HCT116 (cell line): Measurements from ENCODE around the gene ARHGAP21. TPM values are rescaled to one million over a fixed set of nuclear protein-coding genes. Genes with fewer than 3 reads are reported as not detected.

Experiments used
- ATAC-seq: fragments of 200-7000 bp; cut with Tn5 transposase; 2 replicates; pipeline ENCODE4 v1.9.1; 2020; ENCODE audit warnings: mild to moderate bottlenecking, moderate library complexity
- BruUV-seq: library from RNA; stranded (reverse); fragments of 400-500 nt; replicated peaks from 2 replicates; lab custom pipeline; 2021; lab: Mats Ljungman, UMichigan
- CTCF ChIA-PET: fragments of 300-600 bp; sonication (Branson Sonifier 250); formaldehyde crosslinking; loops from one replicate; lab custom pipeline; 2021; ENCODE audit warnings: antibody characterized with exemption; lab: Charles Lee
- POLR2A ChIA-PET: fragments of 300-600, 350-600 bp; sonication (Branson Sonifier 250); formaldehyde crosslinking; loops from one replicate; lab custom pipeline; 2021; ENCODE audit warnings: antibody characterized with exemption; lab: Charles Lee
- RAD21 ChIA-PET, 2 experiments: fragments of 300-600 bp; sonication (Branson Sonifier 250); formaldehyde crosslinking; loops; one replicate each; lab custom pipeline; 2023; ENCODE audit warnings: low total read pairs in 2 of 2; ENCODE audit not compliant: uncharacterized antibody in 2 of 2, unreplicated experiment in 2 of 2, low non-redundant PET in 1 of 2; lab: Charles Lee
- DNase-seq: peaks from one replicate; pipeline ENCODE4 v3.0.0-alpha.2; 2010; ENCODE audit warnings: low read depth, low spot score
- H2AFZ ChIP-seq: fragments of 200-600 bp; shearing (Covaris generic), sonication (generic); 2 replicates; pipeline ENCODE4 v1.6.1; 2017; ENCODE audit warnings: low read depth, mixed run types, mixed read lengths, antibody characterized with exemption, low read length; ENCODE audit not compliant: poor library complexity, severe bottlenecking
- H3K27ac ChIP-seq: 2 replicates; pipeline ENCODE4 v1.5.1; 2012; ENCODE audit warnings: low read depth, low read length
- H3K27me3 ChIP-seq: fragments of 200-600 bp; sonication (generic); 2 replicates; pipeline ENCODE4 v1.6.1; 2016; ENCODE audit warnings: mixed run types, low read length, mixed read lengths; ENCODE audit not compliant: insufficient read depth
- H3K36me3 ChIP-seq, 2 experiments: fragments of 200-500 bp in 1 of 2; fragments of 200-600 bp in 1 of 2; sonication (Bioruptor generic) in 1 of 2; sonication (generic) in 1 of 2; 2 replicates each; pipeline versions ENCODE4 v1.5.1 to v1.6.1; 2014 to 2016; ENCODE audit warnings: low read length in 2 of 2, inconsistent platforms in 1 of 2, mixed read lengths in 1 of 2, mixed run types in 1 of 2; ENCODE audit not compliant: insufficient read depth in 2 of 2, control insufficient read depth in 1 of 2
- H3K4me1 ChIP-seq, 2 experiments: fragments of 200-600 bp in 1 of 2; sonication (generic) in 1 of 2; 2 replicates each; pipeline versions ENCODE4 v1.5.1 to v1.6.1; 2012 to 2017; ENCODE audit warnings: low read length in 2 of 2, inconsistent platforms in 1 of 2, mild to moderate bottlenecking in 1 of 2, mixed read lengths in 1 of 2, mixed run types in 1 of 2, moderate library complexity in 1 of 2; ENCODE audit not compliant: insufficient read depth in 2 of 2, control insufficient read depth in 1 of 2
- H3K4me2 ChIP-seq: fragments of 200-600 bp; sonication (generic); 2 replicates; pipeline ENCODE4 v1.6.1; 2017; ENCODE audit warnings: mixed run types, low read length, mixed read lengths
- H3K4me3 ChIP-seq, 2 experiments: fragments of 200-600 bp in 1 of 2; sonication (generic) in 1 of 2; replicated peaks in 1 of 2; 2 replicates each; pipeline ENCODE4 v1.5.1; 2011 to 2016; ENCODE audit warnings: low read length in 2 of 2, control low read depth in 1 of 2, low read depth in 1 of 2, mild to moderate bottlenecking in 1 of 2, mixed read lengths in 1 of 2, mixed run types in 1 of 2
- H3K79me2 ChIP-seq: fragments of 200-600 bp; sonication (generic); 2 replicates; pipeline ENCODE4 v1.6.1; 2017; ENCODE audit warnings: mild to moderate bottlenecking, mixed run types, low read length, moderate library complexity, mixed read lengths; ENCODE audit not compliant: insufficient read depth
- H3K9ac ChIP-seq: fragments of 200-600 bp; sonication (generic); 2 replicates; pipeline ENCODE4 v1.6.1; 2016; ENCODE audit warnings: low read length, mixed read lengths
- H3K9me2 ChIP-seq: fragments of 200-600 bp; sonication (generic), shearing (Covaris generic); 2 replicates; pipeline ENCODE4 v1.6.1; 2017; ENCODE audit warnings: mixed run types, mild to moderate bottlenecking, moderate library complexity; ENCODE audit not compliant: insufficient read depth
- H3K9me3 ChIP-seq, 2 experiments: fragments of 200-500 bp in 1 of 2; fragments of 200-600 bp in 1 of 2; sonication (Bioruptor generic) in 1 of 2; sonication (generic) in 1 of 2; 2 replicates each; pipeline ENCODE4 v1.6.1; 2014 to 2017; ENCODE audit warnings: low read length in 2 of 2, mixed read lengths in 2 of 2, inconsistent platforms in 1 of 2, low read depth in 1 of 2, mild to moderate bottlenecking in 1 of 2, mixed run types in 1 of 2, moderate library complexity in 1 of 2; ENCODE audit not compliant: control insufficient read depth in 1 of 2, insufficient read depth in 1 of 2
- H4K20me1 ChIP-seq: fragments of 200-600 bp; sonication (generic), shearing (Covaris generic); 2 replicates; pipeline ENCODE4 v1.6.1; 2017; ENCODE audit warnings: mixed run types, mild to moderate bottlenecking, moderate library complexity; ENCODE audit not compliant: insufficient read depth
- CBX3 ChIP-seq: IDR thresholded peaks from 2 replicates; pipeline ENCODE4 v1.6.1; 2012; ENCODE audit warnings: low read depth
- CEBPB ChIP-seq: IDR thresholded peaks from 2 replicates; pipeline ENCODE4 v1.6.1; 2012; ENCODE audit warnings: low read depth
- EGR1 ChIP-seq: IDR thresholded peaks from 2 replicates; pipeline ENCODE4 v1.6.1; 2012; ENCODE audit warnings: low read depth
- ELF1 ChIP-seq: IDR thresholded peaks from 2 replicates; pipeline ENCODE4 v1.6.1; 2012; ENCODE audit warnings: low read depth, borderline replicate concordance
- EZH2 ChIP-seq: fragments of 200-600 bp; sonication (generic); IDR thresholded peaks from 2 replicates; pipeline ENCODE4 v1.6.1; 2017; ENCODE audit warnings: antibody characterized with exemption, mixed run types
- FOSL1 ChIP-seq: IDR thresholded peaks from 2 replicates; pipeline ENCODE4 v1.6.1; 2012; ENCODE audit warnings: low read depth
- POLR2A ChIP-seq: IDR thresholded peaks from 2 replicates; pipeline ENCODE4 v1.7.0; 2011; ENCODE audit warnings: borderline replicate concordance; ENCODE audit not compliant: insufficient read depth, insufficient read length; ENCODE audit errors: extremely low read depth
- POLR2AphosphoS5 ChIP-seq: IDR thresholded peaks from 2 replicates; pipeline ENCODE4 v1.6.1; 2011; ENCODE audit warnings: mild to moderate bottlenecking, low read depth, low read length, moderate library complexity
- RAD21 ChIP-seq: IDR thresholded peaks from 2 replicates; pipeline ENCODE4 v1.6.1; 2012; ENCODE audit warnings: low read depth, mild to moderate bottlenecking
- SIN3A ChIP-seq: IDR thresholded peaks from 2 replicates; pipeline ENCODE4 v1.6.1; 2012; ENCODE audit warnings: low read depth
- SP1 ChIP-seq: IDR thresholded peaks from 2 replicates; pipeline ENCODE4 v1.6.1; 2012; ENCODE audit warnings: low read depth
- YY1 ChIP-seq: IDR thresholded peaks from 2 replicates; pipeline ENCODE4 v1.6.1; 2011; ENCODE audit warnings: low read length, low read depth, moderate library complexity, mild to moderate bottlenecking; ENCODE audit not compliant: insufficient replicate concordance; ENCODE audit errors: extremely low read depth
- ZFX ChIP-seq: fragments of 450-650 bp; IDR thresholded peaks from 2 replicates; pipeline ENCODE4 v1.6.1; 2017
- ZNF274 ChIP-seq: fragments of 200-500 bp; sonication (Bioruptor generic); IDR thresholded peaks from 2 replicates; pipeline ENCODE4 v1.6.1; 2014; ENCODE audit warnings: mild to moderate bottlenecking, low read depth, low read length, inconsistent platforms
- intact Hi-C: fragments of 100-400 bp; cut with micrococcal nuclease; formaldehyde crosslinking; loops from 2 replicates; pipeline ENCODE4 v1.10.0; 2022
- total RNA-seq: library from RNA; stranded (reverse); gene quantifications from one replicate; pipeline ENCODE4 v1.2.1, GENCODE V29; 2021; ENCODE audit not compliant: unreplicated experiment
- TF ChIP-seq, protein P1 (sequence below): IDR thresholded peaks from 2 replicates; pipeline ENCODE4 v1.6.1; 2012; ENCODE audit warnings: low read depth
- TF ChIP-seq, protein P2 (sequence below): IDR thresholded peaks from 2 replicates; pipeline ENCODE4 v1.6.1; 2012
- TF ChIP-seq, protein P3 (sequence below): IDR thresholded peaks from 2 replicates; pipeline ENCODE4 v1.6.1; 2012

Gene ARHGAP21
- total RNA-seq, 1 experiment from 2014 or later: 47.7 TPM

DNA sequence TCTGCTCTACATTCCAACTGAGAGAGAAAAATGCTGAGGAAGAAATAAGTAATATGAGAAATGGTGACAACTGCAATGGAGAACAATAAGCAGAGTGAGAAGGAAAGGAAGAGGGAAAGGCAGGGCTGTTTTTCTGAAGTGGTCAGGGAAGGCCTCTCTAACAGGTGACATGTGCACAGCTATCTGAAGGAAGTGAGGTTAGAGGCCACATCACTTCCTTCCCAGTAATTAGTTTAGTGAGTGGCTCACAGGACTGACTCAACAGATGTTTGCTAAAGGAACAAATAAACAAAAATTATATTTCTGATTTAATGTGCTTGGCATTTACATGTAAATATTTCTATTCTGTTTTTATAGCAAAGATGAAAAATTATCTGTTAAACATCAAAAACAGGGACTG lies 77.9 kb downstream of the ARHGAP21 start:
- Histone ChIP-seq H3K4me2 (no peak overlapping the region), H3K79me2 (no peaks in the 10 kb centered on the region)
- POLR2A ChIA-PET: no interaction called here

DNA sequence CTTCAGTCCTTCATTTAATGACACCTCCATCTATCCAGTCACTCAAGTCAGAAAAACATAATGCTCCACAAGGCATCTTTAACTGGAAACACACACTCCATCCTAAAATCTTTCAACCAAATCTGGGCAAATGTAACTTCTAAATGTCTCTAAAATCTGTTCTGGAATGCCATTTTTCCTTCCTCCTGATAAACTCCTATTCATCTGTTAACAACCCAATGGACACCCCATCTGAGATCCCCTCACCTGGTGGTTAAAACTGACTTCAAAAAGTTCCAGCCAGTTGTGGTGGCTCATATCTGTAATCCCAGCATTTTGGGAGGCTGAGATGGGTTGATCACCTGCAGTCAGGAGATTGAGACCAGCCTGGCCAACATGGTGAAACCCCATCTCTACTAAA lies 78.7 kb downstream of the ARHGAP21 start:
- H3K9me2 ChIP-seq: no peaks in the 10 kb centered on the region
- no peaks in the 10 kb centered on the region for H4K20me1 ChIP-seq
- no peaks in the 10 kb centered on the region for H3K79me2 ChIP-seq
- intact Hi-C loops: no loop called here
- H3K27ac ChIP-seq: no peak overlapping the region
- H3K4me3 ChIP-seq: no peak overlapping the region
- ChIA-PET RAD21 (no interaction called here), CTCF (no interaction called here), POLR2A (no interaction called here)
- H2AFZ ChIP-seq: no peak overlapping the region
- no peak overlapping the region for H3K4me2 ChIP-seq
- H3K4me1 ChIP-seq: peaks cover 16 to 29% of the 10 kb centered on the region in 2 experiments
- H3K36me3 ChIP-seq: no peaks in the 10 kb centered on the region
- H3K27me3 ChIP-seq: no peaks in the 10 kb centered on the region
- DNase-seq (no peak), ATAC-seq (no peak)
- H3K9ac ChIP-seq: no peak overlapping the region
- BruUV-seq: no TSS peak
- no peak for TF ChIP-seq CBX3
- TF ChIP-seq, protein P1, sequence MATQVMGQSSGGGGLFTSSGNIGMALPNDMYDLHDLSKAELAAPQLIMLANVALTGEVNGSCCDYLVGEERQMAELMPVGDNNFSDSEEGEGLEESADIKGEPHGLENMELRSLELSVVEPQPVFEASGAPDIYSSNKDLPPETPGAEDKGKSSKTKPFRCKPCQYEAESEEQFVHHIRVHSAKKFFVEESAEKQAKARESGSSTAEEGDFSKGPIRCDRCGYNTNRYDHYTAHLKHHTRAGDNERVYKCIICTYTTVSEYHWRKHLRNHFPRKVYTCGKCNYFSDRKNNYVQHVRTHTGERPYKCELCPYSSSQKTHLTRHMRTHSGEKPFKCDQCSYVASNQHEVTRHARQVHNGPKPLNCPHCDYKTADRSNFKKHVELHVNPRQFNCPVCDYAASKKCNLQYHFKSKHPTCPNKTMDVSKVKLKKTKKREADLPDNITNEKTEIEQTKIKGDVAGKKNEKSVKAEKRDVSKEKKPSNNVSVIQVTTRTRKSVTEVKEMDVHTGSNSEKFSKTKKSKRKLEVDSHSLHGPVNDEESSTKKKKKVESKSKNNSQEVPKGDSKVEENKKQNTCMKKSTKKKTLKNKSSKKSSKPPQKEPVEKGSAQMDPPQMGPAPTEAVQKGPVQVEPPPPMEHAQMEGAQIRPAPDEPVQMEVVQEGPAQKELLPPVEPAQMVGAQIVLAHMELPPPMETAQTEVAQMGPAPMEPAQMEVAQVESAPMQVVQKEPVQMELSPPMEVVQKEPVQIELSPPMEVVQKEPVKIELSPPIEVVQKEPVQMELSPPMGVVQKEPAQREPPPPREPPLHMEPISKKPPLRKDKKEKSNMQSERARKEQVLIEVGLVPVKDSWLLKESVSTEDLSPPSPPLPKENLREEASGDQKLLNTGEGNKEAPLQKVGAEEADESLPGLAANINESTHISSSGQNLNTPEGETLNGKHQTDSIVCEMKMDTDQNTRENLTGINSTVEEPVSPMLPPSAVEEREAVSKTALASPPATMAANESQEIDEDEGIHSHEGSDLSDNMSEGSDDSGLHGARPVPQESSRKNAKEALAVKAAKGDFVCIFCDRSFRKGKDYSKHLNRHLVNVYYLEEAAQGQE: no peak
- no peak for TF ChIP-seq ZFX
- TF ChIP-seq EZH2: no peak
- no peak for TF ChIP-seq FOSL1
- TF ChIP-seq CEBPB: no peak
- no peak for TF ChIP-seq YY1
- no peak for TF ChIP-seq SIN3A
- TF ChIP-seq RAD21: no peak
- TF ChIP-seq POLR2A: no peak
- TF ChIP-seq ZNF274: no peak
- TF ChIP-seq, protein P2, sequence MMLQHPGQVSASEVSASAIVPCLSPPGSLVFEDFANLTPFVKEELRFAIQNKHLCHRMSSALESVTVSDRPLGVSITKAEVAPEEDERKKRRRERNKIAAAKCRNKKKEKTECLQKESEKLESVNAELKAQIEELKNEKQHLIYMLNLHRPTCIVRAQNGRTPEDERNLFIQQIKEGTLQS: no peak
- TF ChIP-seq, protein P3, sequence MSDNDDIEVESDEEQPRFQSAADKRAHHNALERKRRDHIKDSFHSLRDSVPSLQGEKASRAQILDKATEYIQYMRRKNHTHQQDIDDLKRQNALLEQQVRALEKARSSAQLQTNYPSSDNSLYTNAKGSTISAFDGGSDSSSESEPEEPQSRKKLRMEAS: no peak
- no peak for TF ChIP-seq EGR1
- no peak for TF ChIP-seq ELF1
- no peaks in the 10 kb centered on the region for H3K9me3 ChIP-seq

More for the DNA sequence above, 77.9 kb downstream of the ARHGAP21 start:
- H2AFZ ChIP-seq: no peak overlapping the region
- no peaks in the 10 kb centered on the region for H3K9me2 ChIP-seq
- ChIA-PET RAD21 (no interaction called here), CTCF (interaction anchor here (0.9 kb wide), 1 partner anchor 28 kb away, joined by 4 read pairs; no protein-coding TSS in a partner anchor)
- no peaks in the 10 kb centered on the region for H3K27me3 ChIP-seq
- intact Hi-C loops: no loop called here
- no peak for ATAC-seq
- no peak overlapping the region for H3K9ac ChIP-seq
- H3K9me3 ChIP-seq: no peaks in the 10 kb centered on the region
- H3K36me3 ChIP-seq: no peaks in the 10 kb centered on the region
- BruUV-seq: no TSS peak
- H3K27ac ChIP-seq: no peak overlapping the region
- no peak for TF ChIP-seq SP1
- no peak for TF ChIP-seq EZH2
- no peak for TF ChIP-seq POLR2AphosphoS5
- peaks cover 16 to 29% of the 10 kb centered on the region in 2 experiments for H3K4me1 ChIP-seq
- no peaks in the 10 kb centered on the region for H4K20me1 ChIP-seq
- H3K4me3 ChIP-seq: no peak overlapping the region
- no peak for DNase-seq
